IMR-90 (cell line): ENCODE measurements around the gene ATP9B. TPM values are rescaled to one million over a fixed set of nuclear protein-coding genes. Genes with fewer than 3 reads are reported as not detected.

Source experiments
- ATAC-seq: fragments of 200-7000 bp; cut with Tn5 transposase; 2 replicates; pipeline ENCODE4 v1.9.1; 2020; ENCODE audit warnings: low read depth, mild to moderate bottlenecking, moderate library complexity
- BruUV-seq: library from RNA; stranded (reverse); fragments of 400-500 nt; replicated peaks from 2 replicates; lab custom pipeline; 2021; lab: Mats Ljungman, UMichigan
- CTCF ChIA-PET: fragments of 300-600 bp; formaldehyde crosslinking; extraction: SDS; loops from one replicate; lab custom pipeline; 2021; ENCODE audit warnings: antibody characterized with exemption; lab: Yijun Ruan, JAX
- POLR2A ChIA-PET: fragments of 300-600 bp; sonication (Branson Sonifier 250); formaldehyde crosslinking; loops from one replicate; lab custom pipeline; 2022; ENCODE audit warnings: antibody characterized with exemption; ENCODE audit not compliant: unreplicated experiment; lab: Charles Lee
- DNase-seq: peaks from one replicate; pipeline ENCODE4 v3.0.0; 2013
- H2AFZ ChIP-seq: replicated peaks from 2 replicates; pipeline ENCODE3; 2013; ENCODE audit warnings: low read length, mild to moderate bottlenecking; ENCODE audit not compliant: poor library complexity
- H2AK5ac ChIP-seq: 2 replicates; pipeline ENCODE4 v1.6.1; 2013; ENCODE audit warnings: low read depth, low read length, inconsistent platforms
- H2AK9ac ChIP-seq: replicated peaks from 2 replicates; pipeline ENCODE3; 2013; ENCODE audit warnings: mild to moderate bottlenecking, low read depth, low read length, moderate library complexity; ENCODE audit not compliant: poor library complexity
- H2BK120ac ChIP-seq: 2 replicates; pipeline ENCODE4 v1.6.1; 2013; ENCODE audit warnings: low read depth, low read length, inconsistent platforms
- H2BK15ac ChIP-seq: 3 replicates; pipeline ENCODE4 v1.6.1; 2013; ENCODE audit warnings: low read depth, low read length, inconsistent platforms
- H2BK20ac ChIP-seq: 2 replicates; pipeline ENCODE4 v1.6.1; 2013; ENCODE audit warnings: low read depth, mild to moderate bottlenecking, inconsistent platforms, low read length, moderate library complexity
- H2BK5ac ChIP-seq: 2 replicates; pipeline ENCODE4 v1.6.1; 2013; ENCODE audit warnings: mild to moderate bottlenecking, low read depth, low read length, inconsistent platforms; ENCODE audit not compliant: poor library complexity, severe bottlenecking
- H3K14ac ChIP-seq: replicated peaks from 2 replicates; pipeline ENCODE4 v1.6.1; 2013; ENCODE audit warnings: low read depth, low read length, inconsistent platforms
- H3K18ac ChIP-seq: 2 replicates; pipeline ENCODE4 v1.6.1; 2013; ENCODE audit warnings: low read depth, low read length, control low read depth
- H3K23ac ChIP-seq: 2 replicates; pipeline ENCODE4 v1.6.1; 2013; ENCODE audit warnings: low read depth, low read length, inconsistent platforms
- H3K27ac ChIP-seq: 2 replicates; pipeline ENCODE4 v1.5.1; 2013; ENCODE audit warnings: mild to moderate bottlenecking, control low read depth, low read length; ENCODE audit not compliant: insufficient read depth
- H3K27me3 ChIP-seq: 2 replicates; pipeline ENCODE4 v1.6.1; 2013; ENCODE audit warnings: low read length; ENCODE audit not compliant: control insufficient read depth, insufficient read depth
- H3K36me3 ChIP-seq: 2 replicates; pipeline ENCODE4 v1.6.1; 2013; ENCODE audit warnings: low read length, mixed read lengths; ENCODE audit not compliant: control insufficient read depth, insufficient read depth
- H3K4ac ChIP-seq: 2 replicates; pipeline ENCODE4 v1.6.1; 2013; ENCODE audit warnings: low read depth, low read length, inconsistent platforms
- H3K4me1 ChIP-seq: 2 replicates; pipeline ENCODE4 v1.6.1; 2013; ENCODE audit warnings: low read length, mixed read lengths; ENCODE audit not compliant: control insufficient read depth, insufficient read depth
- H3K4me2 ChIP-seq: 2 replicates; pipeline ENCODE4 v1.6.1; 2013; ENCODE audit warnings: low read depth, mild to moderate bottlenecking, control low read depth, low read length, moderate library complexity
- H3K4me3 ChIP-seq: 2 replicates; pipeline ENCODE4 v1.5.1; 2013; ENCODE audit warnings: low read depth, mild to moderate bottlenecking, control low read depth, low read length, moderate library complexity; ENCODE audit not compliant: insufficient read depth
- H3K56ac ChIP-seq: 2 replicates; pipeline ENCODE4 v1.6.1; 2013; ENCODE audit warnings: low read length, inconsistent platforms; ENCODE audit not compliant: insufficient read depth; ENCODE audit errors: extremely low read depth
- H3K79me1 ChIP-seq, 2 experiments: 2 replicates each; pipeline ENCODE4 v1.6.1; 2013; ENCODE audit warnings: low read length in 2 of 2, inconsistent platforms in 1 of 2, low read depth in 1 of 2
- H3K9ac ChIP-seq: 2 replicates; pipeline ENCODE4 v1.6.1; 2013; ENCODE audit warnings: low read depth, low read length, control low read depth
- H3K9me1 ChIP-seq: 2 replicates; pipeline ENCODE4 v1.6.1; 2013; ENCODE audit warnings: low read length, inconsistent platforms; ENCODE audit not compliant: insufficient read depth
- H3K9me3 ChIP-seq: 2 replicates; pipeline ENCODE4 v1.6.1; 2013; ENCODE audit warnings: low read length; ENCODE audit not compliant: control insufficient read depth, insufficient read depth
- H4K20me1 ChIP-seq: 2 replicates; pipeline ENCODE4 v1.6.1; 2013; ENCODE audit warnings: low read length, inconsistent platforms; ENCODE audit not compliant: insufficient read depth
- H4K5ac ChIP-seq: 2 replicates; pipeline ENCODE4 v1.6.1; 2013; ENCODE audit warnings: mild to moderate bottlenecking, low read depth, low read length, control low read depth
- H4K8ac ChIP-seq, 2 experiments: 2 replicates each; pipeline ENCODE4 v1.6.1; 2013; ENCODE audit warnings: low read depth in 2 of 2, low read length in 2 of 2, control low read depth in 1 of 2, inconsistent platforms in 1 of 2
- H4K91ac ChIP-seq: 2 replicates; pipeline ENCODE4 v1.6.1; 2013; ENCODE audit warnings: low read depth, low read length, inconsistent platforms; ENCODE audit not compliant: insufficient read depth
- BHLHE40 ChIP-seq: fragments of 150-350 bp; IDR thresholded peaks from 2 replicates; pipeline ENCODE4 v1.6.1; 2016; ENCODE audit warnings: mild to moderate bottlenecking, low read depth, low read length
- CEBPB ChIP-seq: IDR thresholded peaks from 2 replicates; pipeline ENCODE4 v1.6.1; 2012; ENCODE audit warnings: low read depth, low read length, improper control_type of control experiment
- CHD1 ChIP-seq: IDR thresholded peaks from 2 replicates; pipeline ENCODE4 v1.6.1; 2012; ENCODE audit warnings: low read depth, low read length, improper control_type of control experiment
- CTCF ChIP-seq: conservative IDR thresholded peaks from 2 replicates; pipeline ENCODE4 v1.5.1; 2012; ENCODE audit warnings: mild to moderate bottlenecking, low read depth, low read length, improper control_type of control experiment
- ELK1 ChIP-seq: fragments of 150-350 bp; IDR thresholded peaks from 2 replicates; pipeline ENCODE4 v1.6.1; 2016; ENCODE audit warnings: low read depth, mild to moderate bottlenecking, low read length, moderate library complexity, borderline replicate concordance
- FOS ChIP-seq: fragments of 150-350 bp; IDR thresholded peaks from 2 replicates; pipeline ENCODE4 v1.6.1; 2016; ENCODE audit warnings: low read depth, low read length
- MAFK ChIP-seq: IDR thresholded peaks from 2 replicates; pipeline ENCODE4 v1.6.1; 2012; ENCODE audit warnings: low read depth, low read length, improper control_type of control experiment
- MAZ ChIP-seq: IDR thresholded peaks from 2 replicates; pipeline ENCODE4 v1.6.1; 2012; ENCODE audit warnings: low read depth, mild to moderate bottlenecking, low read length, improper control_type of control experiment, moderate library complexity, borderline replicate concordance
- MXI1 ChIP-seq: IDR thresholded peaks from 2 replicates; pipeline ENCODE4 v1.6.1; 2012; ENCODE audit warnings: low read depth, mild to moderate bottlenecking, low read length, moderate library complexity, borderline replicate concordance
- NFE2L2 ChIP-seq: fragments of 150-350 bp; IDR thresholded peaks from 2 replicates; pipeline ENCODE4 v1.6.1; 2016; ENCODE audit warnings: low read depth, mild to moderate bottlenecking, low read length
- POLR2A ChIP-seq: IDR thresholded peaks from 2 replicates; pipeline ENCODE4 v1.6.1; 2012; ENCODE audit warnings: mild to moderate bottlenecking, low read depth, low read length
- RAD21 ChIP-seq: IDR thresholded peaks from 2 replicates; pipeline ENCODE4 v1.6.1; 2012; ENCODE audit warnings: low read length, improper control_type of control experiment
- RCOR1 ChIP-seq: IDR thresholded peaks from 2 replicates; pipeline ENCODE4 v1.6.1; 2012; ENCODE audit warnings: mild to moderate bottlenecking, low read length, improper control_type of control experiment; ENCODE audit not compliant: insufficient replicate concordance
- RFX5 ChIP-seq: IDR thresholded peaks from 2 replicates; pipeline ENCODE4 v1.8.0; 2012; ENCODE audit warnings: low read depth, mild to moderate bottlenecking, low read length, moderate library complexity
- SMC3 ChIP-seq: fragments of 150-350 bp; IDR thresholded peaks from 2 replicates; pipeline ENCODE4 v1.6.1; 2016; ENCODE audit warnings: low read depth, mild to moderate bottlenecking, antibody characterized with exemption, low read length, moderate library complexity
- USF2 ChIP-seq: fragments of 150-350 bp; IDR thresholded peaks from 2 replicates; pipeline ENCODE4 v1.6.1; 2017; ENCODE audit warnings: mild to moderate bottlenecking, antibody characterized with exemption, low read length, low read depth
- WGBS, 2 experiments: methylation state at CpG; one replicate each; pipeline versions ENCODE4 v1.1.5 to v1.1.7; 2013; ENCODE audit warnings: missing lambda C conversion rate in 2 of 2; ENCODE audit not compliant: insufficient read length in 1 of 2; ENCODE audit errors: extremely low coverage in 2 of 2; 5-methylcytosine and 5-hydroxymethylcytosine counted together
- dilution Hi-C: fragments of 300-500 bp; cut with HindIII; formaldehyde crosslinking; loops from one replicate; pipeline ENCODE4 v1.14.3; 2018; ENCODE audit warnings: low sequenced_read_pairs; ENCODE audit not compliant: unreplicated experiment
- in situ Hi-C: fragments of 300-500 bp; cut with MboI; formaldehyde crosslinking; loops from 3 replicates; pipeline ENCODE4 v1.14.3; 2019; ENCODE audit warnings: low sequenced_read_pairs, inconsistent platforms, mixed read lengths
- intact Hi-C: fragments of 100-400 bp; cut with micrococcal nuclease; formaldehyde crosslinking; loops from 2 replicates; pipeline ENCODE4 v1.10.0; 2022
- polyA plus RNA-seq, 3 experiments: library from polyadenylated mRNA; depleted of rRNA; stranded (reverse); fragments of >200 nt; gene quantifications; 2 replicates each; pipeline ENCODE4 v1.2.3, GENCODE V29; 2012; ENCODE audit warnings: low replicate concordance in 1 of 3
- total RNA-seq: library from RNA; depleted of rRNA; stranded (reverse); fragments of >200 nt; gene quantifications from 2 replicates; pipeline ENCODE4 v1.2.3, GENCODE V29; 2012

The ATP9B gene
- total and polyA plus RNA-seq, 2 of the 4 experiments (the other 2 are of a cell fraction): 11.0 to 11.5 TPM

DNA sequence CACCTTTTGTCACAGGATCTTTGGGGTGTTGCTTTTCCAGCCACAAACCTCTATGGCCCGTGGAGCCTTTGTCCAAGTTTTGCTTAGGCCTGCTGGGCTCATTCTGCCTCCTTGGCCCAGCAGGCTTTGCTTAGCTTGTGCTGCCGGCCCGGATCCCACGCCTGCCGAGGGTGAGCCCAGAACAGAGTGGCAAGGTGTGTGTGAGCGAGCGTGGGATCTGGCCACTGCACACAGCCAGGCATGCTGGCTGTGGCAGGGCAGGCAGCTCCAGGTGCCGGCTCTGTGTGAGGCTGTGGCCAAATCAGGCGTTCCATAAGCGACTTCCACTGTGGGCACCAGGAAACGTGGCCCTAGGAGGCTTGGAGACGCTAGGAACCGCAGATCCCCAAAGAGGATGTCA is 97.5 kb downstream of the ATP9B start:
- TF ChIP-seq CEBPB (no peak), ELK1 (no peak), MAZ (no peak), NFE2L2 (no peak), USF2 (no peak), FOS (no peak), SMC3 (no peak), CTCF (no peak), CHD1 (no peak), BHLHE40 (no peak), RCOR1 (no peak), RAD21 (no peak), POLR2A (no peak), MXI1 (no peak), MAFK (no peak), RFX5 (no peak)
- H2AK5ac ChIP-seq: no peak overlapping the region
- peaks cover 11% of the 10 kb centered on the region for H3K36me3 ChIP-seq
- no peak overlapping the region for H3K23ac ChIP-seq
- intact Hi-C loops (no loop called here), in situ Hi-C loops (no loop called here), dilution Hi-C loops (no loop called here)
- no peak overlapping the region for H3K9ac ChIP-seq
- peaks cover 8% of the 10 kb centered on the region; the same call in 1 of the 2 replicates for H3K9me1 ChIP-seq
- no peaks in the 10 kb centered on the region for H3K27me3 ChIP-seq
- H4K8ac ChIP-seq: no peak overlapping the region
- ATAC-seq (no peak), DNase-seq (no peak)
- H3K4me2 ChIP-seq: no peak overlapping the region
- H2BK5ac ChIP-seq: no peak overlapping the region
- 97% methylated on average over 7 of the region's 13 CpGs; no CpG with 5 or more reads in 1 of the 2 experiments for WGBS, 2 experiments
- H4K5ac ChIP-seq: no peak overlapping the region
- no peaks in the 10 kb centered on the region for H3K9me3 ChIP-seq
- no peak overlapping the region for H3K14ac ChIP-seq
- H2AK9ac ChIP-seq: no peak overlapping the region
- no peak overlapping the region for H2AFZ ChIP-seq
- peaks cover 3% of the 10 kb centered on the region for H3K4me1 ChIP-seq
- H3K79me1 ChIP-seq: no peaks in the 10 kb centered on the region
- H4K91ac ChIP-seq: no peak overlapping the region
- H3K4ac ChIP-seq: no peak overlapping the region
- H3K4me3 ChIP-seq: no peak overlapping the region
- no peak overlapping the region for H3K18ac ChIP-seq
- no peak overlapping the region for H2BK120ac ChIP-seq
- H3K56ac ChIP-seq: no peak overlapping the region
- ChIA-PET CTCF (no interaction called here), POLR2A (no interaction called here)
- no peak overlapping the region for H2BK20ac ChIP-seq
- no TSS peak for BruUV-seq
- H3K27ac ChIP-seq: no peak overlapping the region
- H2BK15ac ChIP-seq: no peak overlapping the region
- H4K20me1 ChIP-seq: no peaks in the 10 kb centered on the region
